HL-60 (cell line): ENCODE results near the gene ZMYND12.

ENCODE experiments used
- DNase-seq, 2 experiments: peaks; one replicate each; pipeline ENCODE4 v3.0.0-alpha.2; 2010 to 2020; ENCODE audit warnings: low read depth in 1 of 2, low spot score in 1 of 2
- H3K27ac ChIP-seq: fragments of 250-450 bp; sonication (Bioruptor Pico); replicated peaks from 2 replicates; pipeline ENCODE4 v1.5.1; 2020; ENCODE audit warnings: mild to moderate bottlenecking, moderate library complexity
- H3K27me3 ChIP-seq: fragments of 250-450 bp; sonication (Bioruptor Pico); 2 replicates; pipeline ENCODE4 v1.5.1; 2021; ENCODE audit warnings: mild to moderate bottlenecking, moderate library complexity; ENCODE audit not compliant: insufficient read depth, poor library complexity, severe bottlenecking
- H3K4me3 ChIP-seq: replicated peaks from 2 replicates; pipeline ENCODE4 v1.5.1; 2011; ENCODE audit warnings: mild to moderate bottlenecking, control low read depth, low read length; ENCODE audit not compliant: insufficient read depth
- GABPA ChIP-seq: IDR thresholded peaks from 2 replicates; pipeline ENCODE4 v1.6.1; 2012; ENCODE audit warnings: low read depth
- POLR2AphosphoS5 ChIP-seq: IDR thresholded peaks from 2 replicates; pipeline ENCODE4 v1.6.1; 2012; ENCODE audit warnings: low read depth
- SPI1 ChIP-seq: IDR thresholded peaks from 2 replicates; pipeline ENCODE4 v1.6.1; 2012; ENCODE audit warnings: low read depth, mild to moderate bottlenecking, borderline replicate concordance
- TF ChIP-seq, protein P1 (sequence below): IDR thresholded peaks from one replicate; pipeline ENCODE4 v1.5.1; 2011; ENCODE audit warnings: low read length, control low read depth, inconsistent platforms; ENCODE audit not compliant: insufficient read depth
- TF ChIP-seq, protein P2 (sequence below): IDR thresholded peaks from 2 replicates; pipeline ENCODE4 v1.6.1; 2012; ENCODE audit warnings: low read depth; ENCODE audit not compliant: insufficient replicate concordance

ZMYND12 gene

DNA sequence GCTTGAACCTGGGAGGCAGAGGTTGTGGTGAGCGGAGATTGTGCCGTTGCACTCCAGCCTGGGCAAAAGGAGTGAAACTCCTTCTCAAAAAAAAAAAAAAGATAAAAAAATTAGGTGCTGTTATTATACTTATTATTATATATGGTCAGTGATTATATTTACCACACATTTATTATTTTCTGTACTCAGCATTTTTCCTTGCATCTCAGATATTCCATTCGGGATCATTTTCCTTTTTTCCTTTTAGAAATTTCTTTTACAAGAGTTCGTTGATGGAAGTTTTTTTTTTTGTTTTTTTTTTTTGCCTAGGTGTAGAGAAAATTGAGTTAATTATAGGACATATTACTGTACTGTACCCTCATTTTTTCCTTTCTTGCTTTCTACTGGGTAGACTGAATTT is 20.8 kb upstream of the ZMYND12 start:
- no peak overlapping the region for H3K4me3 ChIP-seq
- no peaks in the 10 kb centered on the region for H3K27me3 ChIP-seq
- DNase-seq, result no peak
- no peak overlapping the region for H3K27ac ChIP-seq
- TF ChIP-seq GABPA (no peak), POLR2AphosphoS5 (no peak)

DNA sequence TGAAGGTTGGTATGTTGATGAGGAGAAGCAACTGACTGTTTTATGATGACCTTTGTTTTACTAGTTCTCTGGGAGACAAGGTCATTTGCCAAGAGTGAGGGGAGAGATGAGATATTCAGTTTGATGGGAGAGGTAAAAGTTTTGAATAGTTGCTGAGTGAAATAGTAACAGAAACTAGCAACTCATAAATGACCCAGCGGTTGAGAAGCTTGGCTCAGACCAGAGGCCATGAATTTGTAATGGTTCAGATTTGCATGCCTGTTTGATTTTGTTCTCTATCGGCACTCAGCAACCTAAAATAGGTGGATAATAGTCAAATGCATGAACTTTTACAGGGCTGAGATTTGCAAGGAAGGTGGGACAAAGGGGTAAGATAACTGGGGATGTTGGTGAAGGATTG is 13.9 kb upstream of the ZMYND12 start:
- Histone ChIP-seq H3K27ac (no peak overlapping the region), H3K27me3 (no peaks in the 10 kb centered on the region), H3K4me3 (no peak overlapping the region)
- no peak for DNase-seq
- no peak for TF ChIP-seq SPI1
- TF ChIP-seq POLR2AphosphoS5, result no peak
- TF ChIP-seq GABPA, result no peak
- TF ChIP-seq, protein P1, sequence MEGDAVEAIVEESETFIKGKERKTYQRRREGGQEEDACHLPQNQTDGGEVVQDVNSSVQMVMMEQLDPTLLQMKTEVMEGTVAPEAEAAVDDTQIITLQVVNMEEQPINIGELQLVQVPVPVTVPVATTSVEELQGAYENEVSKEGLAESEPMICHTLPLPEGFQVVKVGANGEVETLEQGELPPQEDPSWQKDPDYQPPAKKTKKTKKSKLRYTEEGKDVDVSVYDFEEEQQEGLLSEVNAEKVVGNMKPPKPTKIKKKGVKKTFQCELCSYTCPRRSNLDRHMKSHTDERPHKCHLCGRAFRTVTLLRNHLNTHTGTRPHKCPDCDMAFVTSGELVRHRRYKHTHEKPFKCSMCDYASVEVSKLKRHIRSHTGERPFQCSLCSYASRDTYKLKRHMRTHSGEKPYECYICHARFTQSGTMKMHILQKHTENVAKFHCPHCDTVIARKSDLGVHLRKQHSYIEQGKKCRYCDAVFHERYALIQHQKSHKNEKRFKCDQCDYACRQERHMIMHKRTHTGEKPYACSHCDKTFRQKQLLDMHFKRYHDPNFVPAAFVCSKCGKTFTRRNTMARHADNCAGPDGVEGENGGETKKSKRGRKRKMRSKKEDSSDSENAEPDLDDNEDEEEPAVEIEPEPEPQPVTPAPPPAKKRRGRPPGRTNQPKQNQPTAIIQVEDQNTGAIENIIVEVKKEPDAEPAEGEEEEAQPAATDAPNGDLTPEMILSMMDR, result no peak
- TF ChIP-seq, protein P2, sequence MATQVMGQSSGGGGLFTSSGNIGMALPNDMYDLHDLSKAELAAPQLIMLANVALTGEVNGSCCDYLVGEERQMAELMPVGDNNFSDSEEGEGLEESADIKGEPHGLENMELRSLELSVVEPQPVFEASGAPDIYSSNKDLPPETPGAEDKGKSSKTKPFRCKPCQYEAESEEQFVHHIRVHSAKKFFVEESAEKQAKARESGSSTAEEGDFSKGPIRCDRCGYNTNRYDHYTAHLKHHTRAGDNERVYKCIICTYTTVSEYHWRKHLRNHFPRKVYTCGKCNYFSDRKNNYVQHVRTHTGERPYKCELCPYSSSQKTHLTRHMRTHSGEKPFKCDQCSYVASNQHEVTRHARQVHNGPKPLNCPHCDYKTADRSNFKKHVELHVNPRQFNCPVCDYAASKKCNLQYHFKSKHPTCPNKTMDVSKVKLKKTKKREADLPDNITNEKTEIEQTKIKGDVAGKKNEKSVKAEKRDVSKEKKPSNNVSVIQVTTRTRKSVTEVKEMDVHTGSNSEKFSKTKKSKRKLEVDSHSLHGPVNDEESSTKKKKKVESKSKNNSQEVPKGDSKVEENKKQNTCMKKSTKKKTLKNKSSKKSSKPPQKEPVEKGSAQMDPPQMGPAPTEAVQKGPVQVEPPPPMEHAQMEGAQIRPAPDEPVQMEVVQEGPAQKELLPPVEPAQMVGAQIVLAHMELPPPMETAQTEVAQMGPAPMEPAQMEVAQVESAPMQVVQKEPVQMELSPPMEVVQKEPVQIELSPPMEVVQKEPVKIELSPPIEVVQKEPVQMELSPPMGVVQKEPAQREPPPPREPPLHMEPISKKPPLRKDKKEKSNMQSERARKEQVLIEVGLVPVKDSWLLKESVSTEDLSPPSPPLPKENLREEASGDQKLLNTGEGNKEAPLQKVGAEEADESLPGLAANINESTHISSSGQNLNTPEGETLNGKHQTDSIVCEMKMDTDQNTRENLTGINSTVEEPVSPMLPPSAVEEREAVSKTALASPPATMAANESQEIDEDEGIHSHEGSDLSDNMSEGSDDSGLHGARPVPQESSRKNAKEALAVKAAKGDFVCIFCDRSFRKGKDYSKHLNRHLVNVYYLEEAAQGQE, result no peak

DNA sequence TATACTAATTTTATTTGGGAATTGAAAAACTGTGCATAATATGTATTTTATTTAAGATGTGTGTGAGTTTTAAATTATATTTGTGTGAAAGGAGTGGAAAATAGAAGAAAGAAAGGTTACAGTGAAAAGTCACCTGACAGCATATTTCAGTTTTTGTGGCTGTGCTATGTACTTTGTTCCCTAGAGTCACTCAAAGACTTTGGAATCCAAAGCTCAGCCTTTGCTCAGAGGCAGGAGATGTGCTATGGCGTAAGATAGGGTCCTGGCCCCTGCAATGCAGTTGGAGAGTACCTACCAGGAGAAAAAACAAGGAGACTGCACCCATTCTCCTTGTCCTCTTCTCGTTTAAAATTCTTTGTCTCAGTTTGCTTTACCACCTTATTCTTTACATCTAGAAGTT is 10.2 kb upstream of the ZMYND12 start:
- no peak for DNase-seq
- Histone ChIP-seq H3K27me3 (no peaks in the 10 kb centered on the region), H3K4me3 (no peak overlapping the region), H3K27ac (no peak overlapping the region)
- TF ChIP-seq SPI1 (no peak), GABPA (no peak), POLR2AphosphoS5 (no peak)
- TF ChIP-seq, protein P2, result no peak
- TF ChIP-seq, protein P1, result no peak

DNA sequence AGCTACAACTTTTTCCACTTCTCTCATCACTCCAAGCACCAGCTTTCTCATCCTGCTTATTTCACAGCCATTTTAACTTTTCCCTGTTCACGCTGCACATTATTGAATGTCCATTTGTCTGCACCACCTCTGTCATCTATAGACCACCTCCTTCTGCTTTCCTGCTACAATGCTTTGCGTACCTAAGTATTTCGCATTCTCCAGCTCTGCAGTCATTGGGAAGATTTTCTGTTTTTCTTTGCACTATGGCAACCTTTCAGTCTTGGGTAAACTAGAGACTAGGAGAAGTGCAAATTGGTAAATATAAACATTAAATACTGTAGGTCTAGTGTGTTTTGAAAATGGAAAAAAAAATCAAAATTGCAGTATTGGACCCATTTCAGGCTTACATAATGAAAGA is 8.1 kb upstream of the ZMYND12 start:
- Histone ChIP-seq H3K27ac (no peak overlapping the region), H3K27me3 (no peaks in the 10 kb centered on the region), H3K4me3 (no peak overlapping the region; the same call in 1 of the 2 replicates)
- no peak for DNase-seq
- TF ChIP-seq, protein P2, result no peak
- TF ChIP-seq POLR2AphosphoS5 (no peak), SPI1 (no peak), GABPA (no peak)
- TF ChIP-seq, protein P1, result no peak
